Subcutaneous abdominal adipose tissue (tissue), 5 donors: ENCODE measurements around the gene FOXR1.

Experiments used
- H3K27ac ChIP-seq: one replicate; pipeline ENCODE4 v1.7.0; 2013; ENCODE audit warnings: low read depth, mild to moderate bottlenecking, inconsistent platforms, low read length, moderate library complexity
- H3K27me3 ChIP-seq, 5 donors: one replicate each; pipeline ENCODE4 v1.7.0; 2013; ENCODE audit warnings: low read length in 5 of 5, inconsistent platforms in 1 of 5; ENCODE audit not compliant: control insufficient read depth in 5 of 5, insufficient read depth in 4 of 5
- H3K36me3 ChIP-seq, 5 donors: one replicate each; pipeline ENCODE4 v1.7.0; 2013; ENCODE audit warnings: low read length in 5 of 5; ENCODE audit not compliant: control insufficient read depth in 5 of 5, insufficient read depth in 5 of 5
- H3K4me1 ChIP-seq, 5 donors: one replicate each; pipeline ENCODE4 v1.7.0; 2013; ENCODE audit warnings: low read length in 5 of 5, mild to moderate bottlenecking in 3 of 5, moderate library complexity in 1 of 5; ENCODE audit not compliant: control insufficient read depth in 5 of 5, insufficient read depth in 5 of 5
- H3K4me3 ChIP-seq, 5 donors: one replicate each; pipeline ENCODE4 v1.7.0; 2013; ENCODE audit warnings: low read length in 5 of 5, low read depth in 1 of 5
- H3K9ac ChIP-seq, 5 donors: one replicate each; pipeline ENCODE4 v1.7.0; 2013; ENCODE audit warnings: low read length in 5 of 5, mild to moderate bottlenecking in 4 of 5, moderate library complexity in 3 of 5
- H3K9me3 ChIP-seq, 5 donors: one replicate each; pipeline ENCODE4 v1.7.0; 2013; ENCODE audit warnings: low read length in 5 of 5; ENCODE audit not compliant: control insufficient read depth in 5 of 5
- donor health status: healthy.
- donor health status: healthy.
- donor health status: healthy.
- donor health status: healthy.
- donor health status: healthy.

FOXR1 gene

DNA sequence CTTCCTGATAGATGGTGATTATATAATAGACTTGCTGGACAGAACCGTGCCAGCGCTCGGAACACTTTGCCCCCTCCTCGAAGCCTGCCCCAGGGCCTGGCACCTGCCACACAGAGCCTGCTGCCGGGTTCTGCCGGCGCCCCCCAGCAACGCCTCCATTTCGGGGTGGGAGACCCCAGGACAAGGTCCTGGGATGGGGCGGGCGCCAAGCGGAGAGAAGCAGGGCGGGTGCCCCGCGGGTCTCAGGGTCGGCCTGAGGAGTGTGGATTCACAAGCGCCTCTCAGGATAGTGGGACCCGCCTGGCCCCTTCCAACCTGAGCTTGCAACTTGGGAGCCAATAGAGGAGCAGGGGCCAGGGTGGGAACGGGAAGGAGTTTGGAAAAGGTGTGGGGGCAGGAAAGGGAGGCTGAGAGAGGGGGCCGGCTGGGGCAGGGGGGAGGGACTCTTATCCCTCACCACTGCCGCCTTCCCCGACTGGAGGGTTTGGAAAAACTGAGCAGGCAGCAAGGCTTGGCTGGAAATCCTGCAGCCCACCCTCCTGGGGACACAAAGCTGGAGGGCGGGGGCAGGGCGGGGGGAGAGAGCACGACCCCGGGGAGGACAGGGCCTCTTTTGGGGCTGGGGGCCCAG, 42.6 kb upstream of the FOXR1 start:
- H3K27ac ChIP-seq, result peak overlapping the region; percentile 98
- peak overlapping the region; percentile 70 to 85 (median 82) for H3K4me3 ChIP-seq
- peak overlapping the region in 4 of 5 donors; percentile 64 to 79 (median 75) for H3K9ac ChIP-seq
- H3K9me3 ChIP-seq, result no peaks in the 10 kb centered on the region
- peaks cover 3 to 63% (median 43%) of the 10 kb centered on the region in 5 donors for H3K4me1 ChIP-seq
- no peaks in the 10 kb centered on the region for H3K36me3 ChIP-seq
- no peaks in the 10 kb centered on the region for H3K27me3 ChIP-seq

- Histone ChIP-seq H3K9ac (peak overlapping the region in 2 of 5 donors; percentile 58 to 70), H3K4me1 (peaks cover 0 to 57% (median 37%) of the 10 kb centered on the region in 5 donors), H3K27ac (peak overlapping the region; percentile 98), H3K4me3 (peak overlapping the region; percentile 77 to 89 (median 83)), H3K9me3 (no peaks in the 10 kb centered on the region), H3K27me3 (no peaks in the 10 kb centered on the region), H3K36me3 (no peaks in the 10 kb centered on the region)
These were observed 42.0 kb upstream of the FOXR1 start for GRCh38 chr11:118929501-118930093.

DNA sequence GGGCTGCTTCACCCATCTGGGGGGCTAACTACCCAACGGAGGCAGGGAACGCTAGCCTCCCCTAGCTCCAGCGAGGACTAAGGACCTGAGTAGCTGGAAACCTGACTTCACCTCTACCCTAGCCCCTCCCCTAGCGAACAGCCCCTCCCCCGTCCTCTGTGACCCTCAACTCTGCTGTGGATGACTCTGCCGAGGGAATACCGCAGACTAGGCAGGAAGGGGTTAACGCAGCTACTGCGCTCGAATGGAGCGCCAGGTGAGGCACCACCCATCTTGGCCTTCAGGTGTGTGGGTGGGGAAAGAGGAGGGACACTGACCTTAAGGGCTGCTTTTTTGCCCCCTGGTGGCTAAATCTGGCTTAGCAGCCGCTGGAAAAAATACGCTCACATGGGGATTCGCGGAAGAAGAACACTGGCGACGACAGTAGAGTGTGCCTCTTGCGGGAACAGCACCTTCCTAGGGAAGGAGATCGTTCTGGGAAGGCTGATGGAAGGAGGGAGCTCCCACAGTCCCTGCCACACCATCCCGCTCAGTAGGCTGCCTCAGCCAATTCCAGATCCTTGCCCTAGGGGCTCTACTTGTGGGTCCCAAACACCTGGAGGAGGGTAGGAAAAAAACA, 41.4 kb upstream of the FOXR1 start:
- Histone ChIP-seq H3K27me3 (no peaks in the 10 kb centered on the region), H3K9ac (peak overlapping the region in 3 of 5 donors; percentile 46 to 70 (median 48))

GRCh38 chr11:118931571-118931970, 40.0 kb upstream of the FOXR1 start:
- Histone ChIP-seq H3K9me3 (no peaks in the 10 kb centered on the region), H3K36me3 (no peaks in the 10 kb centered on the region), H3K27ac (no peak overlapping the region), H3K27me3 (peaks cover 0 to 2% (median 0%) of the 10 kb centered on the region in 5 donors), H3K4me3 (no peak overlapping the region), H3K4me1 (peaks cover 0 to 44% (median 30%) of the 10 kb centered on the region in 5 donors), H3K9ac (no peak overlapping the region)

More for the DNA sequence above, 41.4 kb upstream of the FOXR1 start:
- peak overlapping the region; percentile 77 to 89 (median 83) for H3K4me3 ChIP-seq
- H3K9me3 ChIP-seq, result no peaks in the 10 kb centered on the region
- peaks cover 0 to 51% (median 36%) of the 10 kb centered on the region in 5 donors for H3K4me1 ChIP-seq
- H3K36me3 ChIP-seq, result no peaks in the 10 kb centered on the region
- H3K27ac ChIP-seq, result peak overlapping the region; percentile 98

GRCh38 chr11:118933486-118933885, 38.1 kb upstream of the FOXR1 start:
- no peak overlapping the region for H3K27ac ChIP-seq
- peak overlapping the region in 1 of 5 donors; percentile 19 for H3K9ac ChIP-seq
- H3K9me3 ChIP-seq, result no peaks in the 10 kb centered on the region
- no peak overlapping the region for H3K4me3 ChIP-seq
- no peaks in the 10 kb centered on the region for H3K36me3 ChIP-seq
- H3K4me1 ChIP-seq, result peaks cover 0 to 25% (median 14%) of the 10 kb centered on the region in 5 donors
- peaks cover 0 to 7% (median 4%) of the 10 kb centered on the region in 5 donors for H3K27me3 ChIP-seq

DNA sequence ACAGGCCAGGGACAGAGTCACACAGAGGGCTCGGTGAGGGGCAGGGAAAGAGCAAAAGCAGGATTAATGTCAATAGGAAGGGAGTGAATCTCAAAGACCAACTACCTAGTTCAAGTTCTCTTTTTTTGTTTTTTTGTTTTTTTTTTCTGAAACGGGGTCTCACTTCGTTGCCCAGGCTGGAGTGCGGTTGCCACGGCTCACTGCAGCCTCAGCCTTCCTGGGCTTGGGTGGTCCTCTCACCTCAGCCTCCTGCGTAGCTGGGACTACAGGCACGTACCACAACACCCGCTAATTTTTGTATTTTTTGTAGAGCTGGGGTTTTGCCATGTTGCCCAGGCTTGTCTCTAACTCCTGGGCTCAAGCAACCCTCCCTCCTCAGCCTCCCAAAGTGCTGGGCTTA, 36.2 kb upstream of the FOXR1 start:
- Histone ChIP-seq H3K27me3 (peaks cover 0 to 20% (median 15%) of the 10 kb centered on the region in 5 donors), H3K9ac (no peak overlapping the region), H3K4me1 (peaks cover 0 to 15% (median 8%) of the 10 kb centered on the region in 5 donors), H3K36me3 (no peaks in the 10 kb centered on the region), H3K9me3 (no peaks in the 10 kb centered on the region), H3K27ac (no peak overlapping the region), H3K4me3 (no peak overlapping the region)

DNA sequence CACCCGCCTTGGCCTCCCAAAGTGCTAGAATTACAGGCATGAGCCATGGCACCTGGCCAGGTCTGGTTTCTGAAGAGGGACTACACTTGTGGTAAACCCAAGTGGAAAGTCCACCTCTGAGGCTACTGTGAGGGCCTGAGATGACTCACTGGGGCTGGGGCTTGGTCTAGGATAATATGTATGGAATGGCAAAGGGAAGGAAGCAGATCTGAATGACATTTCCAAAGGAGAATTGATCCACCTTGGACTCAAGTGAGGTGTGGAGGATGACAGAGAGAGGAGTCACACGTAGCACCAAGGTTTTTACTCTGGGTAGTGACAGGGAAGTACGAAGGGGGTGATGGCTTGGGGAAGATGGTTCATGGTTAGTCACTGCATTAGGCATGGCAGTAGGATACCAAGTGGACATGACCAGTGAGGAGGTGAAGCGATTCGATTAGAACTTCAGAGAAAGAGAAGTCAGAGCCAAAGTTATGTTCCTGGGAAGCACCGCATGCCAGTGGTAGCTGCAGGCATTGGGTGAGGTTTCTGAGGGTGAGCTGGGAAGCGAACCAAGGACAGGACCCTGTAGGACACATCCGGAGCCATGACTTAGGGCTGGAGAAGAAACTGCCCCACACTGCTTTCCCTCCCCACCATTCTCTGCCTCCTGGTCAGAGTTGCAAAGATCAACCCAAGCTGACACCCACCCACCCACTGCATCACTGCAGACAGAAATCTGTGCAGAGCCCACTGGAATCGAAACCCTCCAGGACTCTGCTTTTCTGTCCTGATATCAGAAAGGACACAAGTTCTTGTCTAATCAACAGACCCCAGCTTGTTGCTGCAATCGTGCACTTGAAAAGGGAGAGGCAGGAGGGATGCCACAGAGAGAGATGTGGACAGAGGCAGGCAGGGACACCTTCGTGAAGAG, 32.8 kb upstream of the FOXR1 start:
- Histone ChIP-seq H3K9ac (no peak overlapping the region), H3K4me1 (peaks cover 0 to 12% (median 7%) of the 10 kb centered on the region in 5 donors), H3K9me3 (no peaks in the 10 kb centered on the region), H3K27ac (no peak overlapping the region), H3K27me3 (peaks cover 0 to 24% (median 18%) of the 10 kb centered on the region in 5 donors), H3K4me3 (no peak overlapping the region), H3K36me3 (no peaks in the 10 kb centered on the region)

DNA sequence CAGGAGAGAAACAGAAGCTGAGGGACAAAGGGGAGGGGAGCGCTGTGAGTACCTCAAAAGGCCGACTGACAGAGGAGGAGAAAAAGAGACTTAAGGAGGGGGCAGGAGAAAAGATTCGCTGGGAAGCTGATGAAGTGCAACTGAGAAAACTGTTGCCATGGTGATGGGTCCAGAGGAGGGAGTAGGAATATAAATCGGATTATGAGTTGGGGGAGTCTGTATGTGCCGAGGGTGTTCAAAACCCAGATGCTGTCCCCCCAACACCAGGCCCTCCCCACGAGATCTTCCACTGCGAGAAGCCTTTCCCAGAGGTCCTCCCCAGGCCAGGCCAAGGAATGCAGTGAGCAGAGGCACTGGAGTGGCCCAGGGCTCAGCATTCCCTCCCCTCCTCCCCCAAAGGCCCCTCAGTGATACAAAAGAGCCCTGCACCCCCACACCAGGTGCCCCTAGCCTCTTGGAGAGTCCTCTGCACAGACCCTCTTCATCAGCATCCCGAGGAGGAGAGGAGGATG, 32.1 kb upstream of the FOXR1 start:
- H3K4me1 ChIP-seq, result peaks cover 0 to 12% (median 7%) of the 10 kb centered on the region in 5 donors
- H3K27ac ChIP-seq, result no peak overlapping the region
- H3K9ac ChIP-seq, result no peak overlapping the region
- H3K4me3 ChIP-seq, result no peak overlapping the region
- no peaks in the 10 kb centered on the region for H3K36me3 ChIP-seq
- H3K27me3 ChIP-seq, result peaks cover 0 to 24% (median 18%) of the 10 kb centered on the region in 5 donors
- H3K9me3 ChIP-seq, result no peaks in the 10 kb centered on the region

DNA sequence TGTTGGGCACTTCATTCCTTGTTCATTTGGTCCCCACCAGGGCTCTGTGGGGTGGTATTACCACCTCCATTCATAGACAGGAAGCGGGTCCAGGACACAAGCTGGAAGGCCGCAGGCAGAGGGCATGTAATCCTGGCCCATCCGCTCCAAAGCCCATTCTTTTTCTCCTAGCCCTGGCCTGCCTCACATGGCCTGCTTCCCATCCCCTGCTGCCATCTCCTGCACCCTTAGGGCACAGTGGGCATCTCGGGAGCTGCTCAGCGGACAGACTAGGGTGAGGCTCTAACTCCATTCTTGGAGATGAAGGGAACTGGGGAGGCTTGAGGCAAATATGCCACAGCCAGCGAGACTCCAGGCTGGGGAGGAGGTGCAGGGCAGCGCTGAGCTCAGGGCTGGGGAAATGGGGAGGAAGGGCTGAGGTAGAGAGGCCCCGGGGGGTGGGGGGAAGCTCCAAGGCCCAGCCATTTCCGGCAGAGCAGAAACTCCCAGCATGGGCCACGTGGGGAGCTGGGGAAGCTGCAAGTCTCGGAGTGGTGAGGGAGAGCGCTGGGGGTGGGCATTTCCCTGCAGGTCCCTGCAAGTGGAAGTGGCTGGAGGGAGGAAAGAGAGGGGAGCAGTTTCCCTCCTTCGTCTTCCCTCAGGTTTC, 31.5 kb upstream of the FOXR1 start:
- Histone ChIP-seq H3K4me3 (no peak overlapping the region), H3K27ac (no peak overlapping the region), H3K9ac (no peak overlapping the region), H3K4me1 (peaks cover 0 to 12% (median 7%) of the 10 kb centered on the region in 5 donors), H3K36me3 (no peaks in the 10 kb centered on the region), H3K27me3 (peaks cover 0 to 24% (median 18%) of the 10 kb centered on the region in 5 donors), H3K9me3 (no peaks in the 10 kb centered on the region)
